ENCODE data around the gene ASB12. TPM values are rescaled to one million over a fixed set of nuclear protein-coding genes. Genes with fewer than 3 reads are reported as not detected.

The ASB12 gene
- total RNA-seq, 2 experiments from 2014 or later = 0.17 TPM; not detected in 1

DNA sequence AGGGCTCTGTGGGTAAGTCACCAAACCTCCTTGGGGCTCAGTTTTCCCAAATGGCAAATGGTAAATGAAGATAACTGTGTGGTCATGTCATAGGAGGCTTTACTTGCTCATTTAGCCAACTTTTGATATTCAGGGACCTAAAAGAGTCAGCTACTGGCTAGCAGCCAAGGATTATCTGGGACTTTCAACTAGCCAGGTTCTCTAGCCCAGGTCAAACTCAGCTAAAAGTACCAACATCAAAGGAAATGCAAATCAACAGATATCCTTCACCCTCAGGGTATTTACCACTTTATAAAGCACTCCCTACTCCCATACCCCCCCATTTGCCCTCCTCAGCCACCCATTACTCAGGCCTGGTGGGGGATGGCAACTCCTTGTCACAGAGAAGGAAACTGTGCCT is 32.4 kb downstream of the ASB12 start:
- H3K4me3 Mint-ChIP-seq = no peak overlapping the region
- CTCF ChIA-PET = no interaction called here
- H3K27me3 Mint-ChIP-seq (ENCODE audit: low read depth) = no peaks in the 10 kb centered on the region

GRCh38 chrX:64196606-64197005 is 33.8 kb downstream of the ASB12 start:
- H3K36me3 Mint-ChIP-seq (ENCODE audit: low read depth) = peaks cover 9% of the 10 kb centered on the region

More for the DNA sequence above, 32.4 kb downstream of the ASB12 start:
- H3K4me1 Mint-ChIP-seq (ENCODE audit: low read depth) = peaks cover 8% of the 10 kb centered on the region
- H3K36me3 Mint-ChIP-seq (ENCODE audit: low read depth) = peaks cover 3% of the 10 kb centered on the region
- DNase-seq = no peak
- no peaks in the 10 kb centered on the region for H3K9me3 Mint-ChIP-seq
- H3K27ac Mint-ChIP-seq = no peak overlapping the region
- intact Hi-C loops (cut with micrococcal nuclease) = no loop called here

GRCh38 chrX:64195862-64196261 is 34.5 kb downstream of the ASB12 start:
- CTCF ChIA-PET = no interaction called here
- DNase-seq = no peak
- Mint-ChIP-seq H3K4me3 (no peak overlapping the region), H3K4me1 (ENCODE audit: low read depth) (peaks cover 2% of the 10 kb centered on the region), H3K27ac (no peak overlapping the region), H3K9me3 (no peaks in the 10 kb centered on the region), H3K27me3 (ENCODE audit: low read depth) (no peaks in the 10 kb centered on the region), H3K36me3 (ENCODE audit: low read depth) (peaks cover 11% of the 10 kb centered on the region)
- intact Hi-C loops (cut with micrococcal nuclease) = no loop called here

More at GRCh38 chrX:64196606-64197005, 33.8 kb downstream of the ASB12 start:
- no peak overlapping the region for H3K27ac Mint-ChIP-seq
- CTCF ChIA-PET = no interaction called here
- no peak for DNase-seq
- H3K4me3 Mint-ChIP-seq = no peak overlapping the region
- H3K9me3 Mint-ChIP-seq = no peaks in the 10 kb centered on the region
- H3K4me1 Mint-ChIP-seq (ENCODE audit: low read depth) = peaks cover 2% of the 10 kb centered on the region
- intact Hi-C loops (cut with micrococcal nuclease) = no loop called here
- no peaks in the 10 kb centered on the region for H3K27me3 Mint-ChIP-seq (ENCODE audit: low read depth)

- Mint-ChIP-seq H3K9me3 (no peaks in the 10 kb centered on the region), H3K4me3 (no peak overlapping the region), H3K27ac (no peak overlapping the region), H3K27me3 (ENCODE audit: low read depth) (no peaks in the 10 kb centered on the region), H3K36me3 (ENCODE audit: low read depth) (peaks cover 13% of the 10 kb centered on the region), H3K4me1 (ENCODE audit: low read depth) (no peaks in the 10 kb centered on the region)
- CTCF ChIA-PET = no interaction called here
- intact Hi-C loops (cut with micrococcal nuclease) = no loop called here
- no peak for DNase-seq
These were observed 37.7 kb downstream of the ASB12 start for GRCh38 chrX:64192673-64193072.

GRCh38 chrX:64192040-64192439 is 38.4 kb downstream of the ASB12 start:
- peaks cover 13% of the 10 kb centered on the region for H3K36me3 Mint-ChIP-seq (ENCODE audit: low read depth)
- DNase-seq = no peak
- no peaks in the 10 kb centered on the region for H3K9me3 Mint-ChIP-seq
- H3K27ac Mint-ChIP-seq = no peak overlapping the region
- intact Hi-C loops (cut with micrococcal nuclease) = no loop called here
- CTCF ChIA-PET = no interaction called here
- no peak overlapping the region for H3K4me3 Mint-ChIP-seq
- H3K27me3 Mint-ChIP-seq (ENCODE audit: low read depth) = no peaks in the 10 kb centered on the region
- H3K4me1 Mint-ChIP-seq (ENCODE audit: low read depth) = no peaks in the 10 kb centered on the region

DNA sequence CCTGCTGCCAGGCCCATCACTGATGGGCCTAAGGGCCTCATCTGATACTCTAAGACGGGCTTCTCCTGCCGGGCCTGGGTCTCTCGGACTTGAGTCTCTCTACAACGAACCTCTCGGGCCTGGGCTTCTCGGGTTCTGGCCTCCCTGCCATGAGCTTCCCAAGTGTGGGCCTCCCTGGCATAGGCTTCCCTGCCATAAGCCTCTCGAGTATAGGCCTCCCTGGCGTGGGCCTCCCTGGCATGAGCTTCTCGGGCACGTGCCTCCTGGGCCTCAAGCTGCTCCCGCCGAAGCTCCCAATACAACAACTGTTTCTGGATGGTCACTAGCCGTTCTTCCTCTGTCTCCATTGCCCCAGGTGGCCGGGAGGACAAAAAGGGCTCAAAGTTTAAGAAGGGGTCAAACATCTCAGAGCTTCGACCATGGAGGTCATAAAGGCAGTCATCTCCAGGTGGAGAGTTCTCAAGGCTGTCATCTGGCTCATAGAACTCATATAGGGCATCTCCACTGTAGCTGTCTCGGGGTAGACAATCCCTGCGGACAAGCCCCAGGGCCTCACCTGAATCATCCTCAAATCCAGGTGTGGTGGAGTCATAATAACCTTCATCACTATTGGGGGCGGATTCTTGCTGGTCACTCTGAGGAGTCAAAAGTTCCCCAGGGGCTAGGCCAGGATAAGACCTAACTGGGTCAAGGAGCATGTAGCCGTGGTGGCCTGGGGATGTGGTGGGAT is 39.0 kb downstream of the ASB12 start:
- H3K36me3 Mint-ChIP-seq (ENCODE audit: low read depth) = peaks cover 13% of the 10 kb centered on the region
- H3K27ac Mint-ChIP-seq = no peak overlapping the region
- CTCF ChIA-PET = no interaction called here
- intact Hi-C loops (cut with micrococcal nuclease) = no loop called here
- H3K4me3 Mint-ChIP-seq = no peak overlapping the region
- no peaks in the 10 kb centered on the region for H3K27me3 Mint-ChIP-seq (ENCODE audit: low read depth)
- no peaks in the 10 kb centered on the region for H3K9me3 Mint-ChIP-seq
- DNase-seq = no peak
- no peaks in the 10 kb centered on the region for H3K4me1 Mint-ChIP-seq (ENCODE audit: low read depth)

DNA sequence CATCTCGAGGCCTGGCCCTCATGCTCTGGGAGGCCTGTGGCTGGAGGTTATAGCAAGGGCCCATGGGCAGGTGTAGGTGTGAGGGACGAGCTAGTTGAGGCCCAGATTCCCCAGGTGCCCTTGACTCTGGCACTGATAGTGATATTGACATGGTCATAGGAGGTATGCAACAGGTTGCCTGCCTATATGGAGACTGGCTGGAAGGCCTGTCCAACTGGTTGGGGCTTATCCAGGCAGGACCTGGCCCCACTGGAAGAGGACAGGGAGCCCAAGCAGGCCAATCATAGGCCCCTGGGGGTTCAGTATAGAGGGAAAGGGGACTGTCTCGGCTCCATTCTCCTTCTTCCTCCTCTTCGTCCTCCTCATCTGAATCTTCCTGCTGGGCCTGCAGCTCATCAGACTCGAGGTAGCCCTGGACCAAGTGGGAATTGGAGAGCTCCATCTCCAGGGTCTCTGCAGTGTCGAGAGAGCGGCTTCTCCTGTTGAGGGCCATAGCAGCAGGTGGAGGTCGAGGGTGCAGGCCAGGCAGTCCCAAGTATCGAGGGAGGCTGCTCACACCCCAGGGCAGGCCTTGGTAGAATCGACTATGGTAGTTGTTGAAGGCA is 40.2 kb downstream of the ASB12 start:
- DNase-seq = no peak
- CTCF ChIA-PET = no interaction called here
- no peaks in the 10 kb centered on the region for H3K9me3 Mint-ChIP-seq
- H3K27me3 Mint-ChIP-seq (ENCODE audit: low read depth) = no peaks in the 10 kb centered on the region
- no peak overlapping the region for H3K27ac Mint-ChIP-seq
- peaks cover 13% of the 10 kb centered on the region for H3K36me3 Mint-ChIP-seq (ENCODE audit: low read depth)
- H3K4me3 Mint-ChIP-seq = no peak overlapping the region
- intact Hi-C loops (cut with micrococcal nuclease) = no loop called here
- no peaks in the 10 kb centered on the region for H3K4me1 Mint-ChIP-seq (ENCODE audit: low read depth)

- Mint-ChIP-seq H3K9me3 (no peaks in the 10 kb centered on the region), H3K27me3 (ENCODE audit: low read depth) (no peaks in the 10 kb centered on the region), H3K4me1 (ENCODE audit: low read depth) (no peaks in the 10 kb centered on the region), H3K4me3 (no peak overlapping the region), H3K27ac (no peak overlapping the region), H3K36me3 (ENCODE audit: low read depth) (peaks cover 13% of the 10 kb centered on the region)
- intact Hi-C loops (cut with micrococcal nuclease) = no loop called here
- CTCF ChIA-PET = no interaction called here
- no peak for DNase-seq
These were observed 41.5 kb downstream of the ASB12 start for GRCh38 chrX:64188901-64189300.

DNA sequence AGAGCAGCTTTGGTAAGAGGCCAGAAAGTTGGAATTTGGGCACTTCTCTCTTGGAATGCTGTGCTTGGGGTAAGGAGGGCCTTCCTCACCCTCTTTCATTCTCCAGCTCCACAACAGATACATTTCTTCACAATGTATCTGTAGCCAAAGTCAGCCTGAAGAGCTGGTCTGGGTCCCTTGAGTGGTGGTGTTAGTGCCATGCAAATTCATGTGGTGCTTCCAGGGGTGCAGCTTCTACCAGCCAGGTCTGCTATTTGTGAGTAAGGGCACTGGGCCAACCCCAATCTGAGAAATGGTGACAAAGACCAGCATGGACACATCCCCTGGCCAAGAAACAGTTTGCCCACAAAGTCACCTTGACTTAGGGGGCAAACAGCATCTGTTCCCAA is 42.7 kb downstream of the ASB12 start:
- no peak for DNase-seq
- Mint-ChIP-seq H3K27me3 (ENCODE audit: low read depth) (no peaks in the 10 kb centered on the region), H3K36me3 (ENCODE audit: low read depth) (peaks cover 10% of the 10 kb centered on the region), H3K27ac (no peak overlapping the region), H3K9me3 (no peaks in the 10 kb centered on the region), H3K4me3 (no peak overlapping the region), H3K4me1 (ENCODE audit: low read depth) (no peaks in the 10 kb centered on the region)
- intact Hi-C loops (cut with micrococcal nuclease) = no loop called here
- CTCF ChIA-PET = no interaction called here

DNA sequence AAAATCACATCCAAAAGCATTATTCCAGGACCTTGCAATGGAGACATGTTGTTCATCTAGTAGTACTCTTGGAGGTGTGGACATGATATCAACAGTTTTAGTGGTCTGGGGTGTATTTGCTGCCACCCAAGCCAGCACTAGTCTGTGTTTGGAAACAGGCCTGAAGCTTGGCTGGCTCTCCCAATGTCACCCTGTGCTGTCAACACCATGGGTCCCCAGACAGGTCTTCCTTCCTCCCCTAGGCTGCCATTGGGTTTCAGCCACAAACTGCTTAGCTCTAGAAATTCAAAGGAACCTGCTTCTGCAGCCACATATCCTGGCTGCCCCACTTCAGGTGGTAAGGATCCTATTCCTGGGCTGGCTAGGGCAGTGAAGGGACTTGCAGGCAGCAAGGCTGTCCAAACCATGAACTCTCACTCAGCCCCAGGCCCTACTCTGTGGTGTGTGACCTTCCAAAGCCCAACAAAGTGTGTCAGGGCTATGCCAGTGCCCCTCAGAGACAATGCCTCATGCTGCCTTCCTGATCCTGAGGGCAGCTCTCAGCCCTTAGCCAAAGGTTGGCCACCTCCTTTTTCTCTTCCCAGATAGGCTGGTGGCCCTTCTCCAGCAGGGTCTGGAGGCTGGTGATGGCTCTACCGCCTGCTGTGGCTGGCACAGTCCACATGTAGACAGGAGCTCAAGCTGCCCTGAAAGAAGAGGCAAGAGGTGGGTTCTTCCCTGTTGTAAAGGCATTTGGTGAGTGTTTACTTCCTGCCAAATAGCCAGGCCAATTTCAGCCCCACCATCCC is 43.2 kb downstream of the ASB12 start:
- H3K36me3 Mint-ChIP-seq (ENCODE audit: low read depth) = peaks cover 9% of the 10 kb centered on the region
- DNase-seq = no peak
- CTCF ChIA-PET = no interaction called here
- no peak overlapping the region for H3K27ac Mint-ChIP-seq
- H3K4me3 Mint-ChIP-seq = no peak overlapping the region
- H3K4me1 Mint-ChIP-seq (ENCODE audit: low read depth) = no peaks in the 10 kb centered on the region
- H3K27me3 Mint-ChIP-seq (ENCODE audit: low read depth) = no peaks in the 10 kb centered on the region
- intact Hi-C loops (cut with micrococcal nuclease) = no loop called here
- no peaks in the 10 kb centered on the region for H3K9me3 Mint-ChIP-seq

GRCh38 chrX:64184396-64184795 is 46.0 kb downstream of the ASB12 start:
- CTCF ChIA-PET = no interaction called here
- no peak for DNase-seq
- H3K36me3 Mint-ChIP-seq (ENCODE audit: low read depth) = peaks cover 2% of the 10 kb centered on the region
- intact Hi-C loops (cut with micrococcal nuclease) = no loop called here
- no peaks in the 10 kb centered on the region for H3K9me3 Mint-ChIP-seq
- H3K27me3 Mint-ChIP-seq (ENCODE audit: low read depth) = no peaks in the 10 kb centered on the region
- H3K4me3 Mint-ChIP-seq = no peak overlapping the region
- H3K27ac Mint-ChIP-seq = no peak overlapping the region
- H3K4me1 Mint-ChIP-seq (ENCODE audit: low read depth) = no peaks in the 10 kb centered on the region

DNA sequence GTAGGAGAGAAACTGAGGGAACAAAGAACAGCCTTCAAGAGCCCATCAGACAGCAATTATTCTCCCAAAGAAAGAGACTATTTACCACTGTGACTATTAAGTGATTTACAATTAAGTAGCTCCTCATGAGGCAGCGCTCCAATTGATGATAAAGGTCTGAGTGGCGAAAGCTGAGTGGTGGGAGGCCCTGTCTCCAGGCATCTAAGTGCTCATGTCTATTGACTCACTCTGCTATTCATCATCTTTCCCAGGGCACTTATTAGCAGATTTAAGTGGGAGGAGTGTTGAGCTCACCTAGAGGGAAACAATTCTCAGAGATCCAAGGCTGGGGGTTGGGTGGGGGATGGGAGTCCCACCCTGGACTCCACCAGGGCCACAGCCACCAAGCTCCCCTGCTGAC is 48.2 kb downstream of the ASB12 start:
- CTCF ChIA-PET = no interaction called here
- H3K27me3 Mint-ChIP-seq (ENCODE audit: low read depth) = no peaks in the 10 kb centered on the region
- H3K4me3 Mint-ChIP-seq = no peak overlapping the region
- H3K36me3 Mint-ChIP-seq (ENCODE audit: low read depth) = no peaks in the 10 kb centered on the region
- no peak for DNase-seq
- no peaks in the 10 kb centered on the region for H3K9me3 Mint-ChIP-seq
- intact Hi-C loops (cut with micrococcal nuclease) = no loop called here
- no peak overlapping the region for H3K27ac Mint-ChIP-seq
- H3K4me1 Mint-ChIP-seq (ENCODE audit: low read depth) = no peaks in the 10 kb centered on the region

DNA sequence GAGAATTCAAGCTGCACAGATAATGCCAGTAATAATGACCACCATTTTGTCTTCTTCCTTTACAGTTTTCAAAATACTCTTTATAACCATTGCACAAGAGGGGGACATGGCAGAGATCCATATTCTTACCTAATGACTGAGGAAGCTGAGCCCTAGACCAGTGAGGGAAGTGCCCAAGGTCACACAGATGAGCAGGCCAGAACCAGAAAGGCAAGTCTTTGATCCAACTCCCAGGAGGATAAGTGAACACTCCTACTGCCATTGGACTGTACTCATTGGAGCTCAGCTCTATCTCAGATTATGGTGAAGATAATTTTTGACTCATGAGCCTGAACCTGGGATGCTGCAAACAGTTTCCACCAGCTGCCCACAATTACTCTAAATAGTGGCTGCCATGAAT is 53.5 kb downstream of the ASB12 start:
- intact Hi-C loops (cut with micrococcal nuclease) = no loop called here
- CTCF ChIA-PET = no interaction called here
- no peak overlapping the region for H3K4me3 Mint-ChIP-seq
- H3K36me3 Mint-ChIP-seq (ENCODE audit: low read depth) = no peaks in the 10 kb centered on the region
- no peaks in the 10 kb centered on the region for H3K4me1 Mint-ChIP-seq (ENCODE audit: low read depth)
- no peak overlapping the region for H3K27ac Mint-ChIP-seq
- H3K9me3 Mint-ChIP-seq = no peaks in the 10 kb centered on the region
- H3K27me3 Mint-ChIP-seq (ENCODE audit: low read depth) = no peaks in the 10 kb centered on the region
- no peak for DNase-seq
